HepG2 (cell line): ENCODE results near the gene TNN. TPM values are rescaled to one million over a fixed set of nuclear protein-coding genes. Genes with fewer than 3 reads are reported as not detected.
"Not testable (repeated sequence)": the region's sequence is repeated elsewhere in the genome, so short reads cannot be mapped to it uniquely, and the experiment has no call there.

ENCODE experiments used
- ATAC-seq: fragments of 200-7000 bp; cut with Tn5 transposase; 3 replicates; pipeline ENCODE4 v1.9.1; 2020; ENCODE audit warnings: mild to moderate bottlenecking, moderate library complexity
- BruUV-seq: library from RNA; stranded (reverse); fragments of 400-500 nt; replicated peaks from 2 replicates; lab custom pipeline; 2021; lab: Mats Ljungman, UMichigan
- CTCF ChIA-PET: fragments of 300-600 bp; formaldehyde crosslinking; extraction: SDS; loops from one replicate; lab custom pipeline; 2021; ENCODE audit warnings: low total read pairs, inconsistent platforms, low intra/inter-chr PET ratio; lab: Yijun Ruan, JAX
- POLR2A ChIA-PET: fragments of 350-600 bp; sonication (Branson Sonifier 250); formaldehyde crosslinking; loops from one replicate; lab custom pipeline; 2020; ENCODE audit warnings: antibody characterized with exemption, inconsistent platforms; lab: Yijun Ruan, JAX
- DNase-seq: peaks from one replicate; pipeline ENCODE4 v3.0.0-alpha.2; 2015; ENCODE audit warnings: low spot score
- FAIRE-seq: peaks from 3 replicates; lab custom pipeline; 2011; peaks lifted over from hg19 to GRCh38; lab: Jason Lieb, UNC
- H2AFZ ChIP-seq: one replicate; pipeline ENCODE4 v1.6.1; 2011; ENCODE audit warnings: low read length, inconsistent platforms
- H3K27ac ChIP-seq: fragments of 300-600 bp; 3 replicates; pipeline ENCODE4 v1.8.0; 2011; ENCODE audit warnings: mixed run types, mild to moderate bottlenecking, mixed read lengths, low read length, inconsistent platforms; ENCODE audit not compliant: insufficient read depth; ENCODE audit errors: extremely low read length
- H3K27me3 ChIP-seq, 2 experiments: fragments of 200-600 bp in 1 of 2; 2 replicates in 1 of 2; 3 replicates in 1 of 2; pipeline versions ENCODE4 v1.6.0 to v1.8.0; 2011; ENCODE audit warnings: low read length in 2 of 2, mild to moderate bottlenecking in 2 of 2, moderate library complexity in 2 of 2, inconsistent platforms in 1 of 2; ENCODE audit not compliant: insufficient read depth in 2 of 2, control insufficient read depth in 1 of 2
- H3K36me3 ChIP-seq, 2 experiments: fragments of 200-600 bp in 1 of 2; replicated peaks in 1 of 2; 2 replicates in 1 of 2; 3 replicates in 1 of 2; pipeline versions ENCODE4 v1.5.1 to v1.8.0; 2011; ENCODE audit warnings: low read length in 2 of 2, inconsistent platforms in 1 of 2; ENCODE audit not compliant: insufficient read depth in 2 of 2, control insufficient read depth in 1 of 2
- H3K4me1 ChIP-seq: 2 replicates; pipeline ENCODE4 v1.5.1; 2012; ENCODE audit warnings: low read length, inconsistent platforms; ENCODE audit not compliant: insufficient read depth
- H3K4me2 ChIP-seq: 2 replicates; pipeline ENCODE4 v1.6.0; 2011; ENCODE audit warnings: low read depth, low read length, inconsistent platforms
- H3K4me3 ChIP-seq, 3 experiments: fragments of 200-600 bp in 1 of 3; sonication (generic), shearing (Covaris generic) in 1 of 3; replicated peaks in 1 of 3; 2 replicates each; pipeline ENCODE4 v1.5.1; 2011 to 2016; ENCODE audit warnings: low read length in 3 of 3, inconsistent platforms in 2 of 3, low read depth in 2 of 3, mild to moderate bottlenecking in 2 of 3, control low read depth in 1 of 3, mixed read lengths in 1 of 3; ENCODE audit not compliant: insufficient read depth in 1 of 3
- H3K79me2 ChIP-seq: one replicate; pipeline ENCODE4 v1.6.1; 2011; ENCODE audit warnings: low read length, inconsistent platforms; ENCODE audit not compliant: insufficient read depth
- H3K9ac ChIP-seq: 2 replicates; pipeline ENCODE4 v1.6.0; 2011; ENCODE audit warnings: mild to moderate bottlenecking, low read depth, low read length, inconsistent platforms; ENCODE audit not compliant: insufficient read depth
- H3K9me3 ChIP-seq: 2 replicates; pipeline ENCODE4 v1.5.1; 2012; ENCODE audit warnings: mild to moderate bottlenecking, low read length
- H4K20me1 ChIP-seq: 2 replicates; pipeline ENCODE4 v1.6.0; 2011; ENCODE audit warnings: inconsistent platforms, mild to moderate bottlenecking, low read length, moderate library complexity; ENCODE audit not compliant: insufficient read depth
- ATF7 ChIP-seq, 2 experiments: fragments of 450-650 bp in 1 of 2; sonication (generic) in 1 of 2; formaldehyde crosslinking in 1 of 2; IDR thresholded peaks; 2 replicates each; pipeline versions ENCODE4 v1.4.0 to v1.6.1; 2016 to 2020; ENCODE audit warnings: antibody characterized with exemption in 1 of 2, mild to moderate bottlenecking in 1 of 2, missing genetic modification reagents in 1 of 2
- CAMTA2 ChIP-seq: sonication (generic); formaldehyde crosslinking; IDR thresholded peaks from 2 replicates; pipeline ENCODE4 v1.4.0; 2020; ENCODE audit warnings: mild to moderate bottlenecking, missing genetic modification reagents, borderline replicate concordance
- IKZF1 ChIP-seq: fragments of 450-650 bp; IDR thresholded peaks from 2 replicates; pipeline ENCODE4 v1.7.1; 2016
- TBL1XR1 ChIP-seq: fragments of 150-350 bp; IDR thresholded peaks from 2 replicates; pipeline ENCODE4 v1.6.1; 2014; ENCODE audit warnings: borderline replicate concordance, low read length; ENCODE audit not compliant: partially characterized antibody
- XRCC5 ChIP-seq: fragments of 200-400 bp; formaldehyde crosslinking; optimal IDR thresholded peaks from 2 replicates; pipeline ENCODE3; 2017; ENCODE audit warnings: mild to moderate bottlenecking, low read length
- ZFP90 ChIP-seq: sonication (generic); formaldehyde crosslinking; IDR thresholded peaks from 2 replicates; pipeline ENCODE4 v1.8.0; 2022; ENCODE audit warnings: missing genetic modification reagents, mild to moderate bottlenecking, inconsistent platforms, borderline replicate concordance
- ZNF431 ChIP-seq: sonication (generic); formaldehyde crosslinking; IDR thresholded peaks from 2 replicates; pipeline ENCODE4 v1.9.0; 2022; ENCODE audit warnings: missing genetic modification reagents, low read depth, mild to moderate bottlenecking, borderline replicate concordance
- ZNF451 ChIP-seq: sonication (generic); formaldehyde crosslinking; IDR thresholded peaks from 2 replicates; pipeline ENCODE4 v1.5.0; 2020; ENCODE audit warnings: mild to moderate bottlenecking, missing genetic modification reagents
- WGBS: methylation state at CpG from one replicate; pipeline ENCODE4 v1.1.6; 2017; ENCODE audit warnings: low lambda C conversion rate; 5-methylcytosine and 5-hydroxymethylcytosine counted together
- in situ Hi-C: cut with HindIII; loops from 2 replicates; pipeline ENCODE4 v1.10.0; 2017; ENCODE audit warnings: low pct_unique_long_range_greater_than_20kb; ENCODE audit not compliant: extremely low pct_ligation_motif_present
- intact Hi-C: fragments of 100-400 bp; cut with micrococcal nuclease; formaldehyde crosslinking; loops from one replicate; pipeline ENCODE4 v1.10.0; 2022; ENCODE audit not compliant: unreplicated experiment
- polyA plus RNA-seq, 8 experiments: library from polyadenylated mRNA; depleted of rRNA in 3 of 8; stranded (reverse) in 7 of 8; unstranded in 1 of 8; fragments of >200 nt; fragmentation: Illumina TruSeq in 4 of 8; extraction: Trizol in 4 of 8; gene quantifications; 2 replicates each; pipeline versions ENCODE4 v1.2.1 to v1.2.3, GENCODE V29; 2011 to 2016; ENCODE audit warnings: low read depth in 4 of 8, missing spikeins in 1 of 8, mixed read lengths in 1 of 8; ENCODE audit not compliant: insufficient read depth in 1 of 8
- total RNA-seq, 5 experiments: library from RNA; depleted of rRNA; stranded (reverse); fragments of >200 nt; fragmentation: Illumina TruSeq; extraction: Trizol; gene quantifications; 2 replicates each; pipeline ENCODE4 v1.2.3, GENCODE V29; 2016; ENCODE audit warnings: low read depth in 1 of 5

TNN gene
- total and polyA plus RNA-seq, 2 of the 13 experiments (the other 11 are each of a cell fraction or from before 2014, with no cell fraction given), result not detected

GRCh38 chr1:175099916-175100315 is 32.3 kb downstream of the TNN start:
- Histone ChIP-seq H3K27ac (no peak overlapping the region), H3K4me3 (no peak overlapping the region), H3K9ac (no peak overlapping the region), H2AFZ (no peak overlapping the region), H3K36me3 (no peaks in the 10 kb centered on the region), H4K20me1 (no peaks in the 10 kb centered on the region), H3K9me3 (no peaks in the 10 kb centered on the region), H3K4me2 (no peak overlapping the region), H3K4me1 (peaks cover 13% of the 10 kb centered on the region)
- BruUV-seq, result no TSS peak
- in situ Hi-C loops, result no loop called here
- whole genome bisulfite sequencing, result 14% methylated on average over 2 of the region's 2 CpGs
- FAIRE-seq (no peak), DNase-seq (no peak)
- CTCF ChIA-PET, result no interaction called here
- TF ChIP-seq ATF7 (IDR thresholded peaks at IDR 0.05), result no peak
- no peak for TF ChIP-seq ATF7 (CRISPR knock-in tag; IDR thresholded peaks at IDR 0.05)
- TF ChIP-seq IKZF1, result no peak
- no peak for TF ChIP-seq ZFP90 (CRISPR knock-in tag)
- no peak for TF ChIP-seq TBL1XR1
- no peak for TF ChIP-seq CAMTA2 (CRISPR knock-in tag)
- TF ChIP-seq ZNF451, result no peak
- TF ChIP-seq ZNF431 (CRISPR knock-in tag), result no peak
- no peak for TF ChIP-seq XRCC5
- TF ChIP-seq, all 625 proteins: peak for 0
- POLR2A ChIA-PET, result no interaction called here
- no peak for ATAC-seq
- intact Hi-C loops, result no loop called here
- Histone ChIP-seq H3K79me2 (no peaks in the 10 kb centered on the region), H3K27me3 (no peaks in the 10 kb centered on the region)

GRCh38 chr1:175102166-175102565 is 34.5 kb downstream of the TNN start:
- in situ Hi-C loops, ATAC-seq, H3K4me2 ChIP-seq, H3K27me3 ChIP-seq, BruUV-seq, H3K9me3 ChIP-seq, H3K9ac ChIP-seq, DNase-seq, H2AFZ ChIP-seq, CTCF ChIA-PET, POLR2A ChIA-PET, H3K4me1 ChIP-seq, FAIRE-seq, H3K4me3 ChIP-seq, H3K27ac ChIP-seq, H3K79me2 ChIP-seq, H4K20me1 ChIP-seq, H3K36me3 ChIP-seq, intact Hi-C loops: not testable (repeated sequence)
- no CpG with 5 or more reads among the region's 21 CpGs for WGBS

GRCh38 chr1:175106536-175106935 is 38.9 kb downstream of the TNN start:
- POLR2A ChIA-PET, DNase-seq, BruUV-seq, H3K9me3 ChIP-seq, CTCF ChIA-PET, H3K4me1 ChIP-seq, H3K9ac ChIP-seq, H3K79me2 ChIP-seq, H3K4me3 ChIP-seq, H3K27me3 ChIP-seq, in situ Hi-C loops, FAIRE-seq, H3K36me3 ChIP-seq, H3K27ac ChIP-seq, H2AFZ ChIP-seq, intact Hi-C loops, ATAC-seq, H4K20me1 ChIP-seq, H3K4me2 ChIP-seq: not testable (repeated sequence)
- 75% methylated on average over 15 of the region's 15 CpGs for WGBS
